Effector CD4-positive, alpha-beta T cell (primary cell): ENCODE data around the gene MBD3L2B. TPM values are rescaled to one million over a fixed set of nuclear protein-coding genes. Genes with fewer than 3 reads are reported as not detected.
"Not testable (repeated sequence)": the region's sequence is repeated elsewhere in the genome, so short reads cannot be mapped to it uniquely, and the experiment has no call there.

Experiments used
- DNase-seq: peaks from one replicate; pipeline ENCODE4 v3.0.0-alpha.2; 2020
- total RNA-seq: gene quantifications from one replicate; lab custom pipeline; 2026; lab: John Stamatoyannopoulos, UW

Gene MBD3L2B
- not detected for total RNA-seq

- not testable (repeated sequence) for DNase-seq
These were observed at the start of gene MBD3L2B for GRCh38 chr19:7021331-7021730. Gene MBD3L2B, minus strand, starts transcription at chr19:7021431. Its CDS starts 34 bp downstream, at chr19:7021397.

DNA sequence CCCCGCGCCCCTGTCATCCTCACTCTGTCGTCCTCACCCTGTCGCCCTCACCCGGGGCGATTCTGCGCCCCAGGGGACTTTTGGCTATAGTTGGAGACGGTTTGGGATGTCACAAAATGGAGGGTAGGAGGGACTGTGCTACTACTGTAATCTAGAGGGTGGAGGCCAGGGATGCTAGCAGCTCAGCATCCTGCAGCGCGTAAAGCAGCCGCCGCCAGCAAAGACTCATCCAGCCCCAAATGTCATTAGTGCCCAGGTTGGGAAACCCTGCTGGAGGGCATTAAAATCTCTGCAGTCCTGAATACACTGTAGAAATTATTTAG lies 48.6 kb upstream of the MBD3L2B start:
- DNase-seq: no peak

GRCh38 chr19:7069042-7069903 lies 48.0 kb upstream of the MBD3L2B start, which contains the start of gene ZNF557:
Gene ZNF557, plus strand, starts transcription at chr19:7069703. Its CDS starts 5,372 bp downstream, at chr19:7075075.
- DNase-seq: peak; percentile 98

GRCh38 chr19:7068599-7068998 lies 47.4 kb upstream of the MBD3L2B start:
- DNase-seq: no peak

DNA sequence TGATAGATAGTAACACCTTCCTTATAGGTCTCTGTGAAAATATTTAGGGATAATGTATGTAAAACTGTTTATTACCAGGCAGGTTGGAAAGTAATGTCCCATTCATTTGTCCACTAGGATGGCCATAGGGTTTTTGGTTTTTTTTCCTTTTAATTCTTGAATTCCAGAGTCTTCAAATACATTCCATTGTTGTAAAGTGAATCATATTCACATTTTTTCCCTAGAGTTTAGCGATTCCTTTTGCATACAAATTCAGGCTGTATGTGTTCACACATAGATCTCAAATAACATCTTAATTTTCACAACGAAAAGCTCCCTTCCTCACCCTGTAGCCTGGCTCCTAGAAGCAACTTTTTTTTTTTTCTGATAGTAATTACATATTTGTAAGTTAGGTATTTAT lies 46.5 kb upstream of the MBD3L2B start:
- no peak for DNase-seq

GRCh38 chr19:7067122-7067521 lies 45.9 kb upstream of the MBD3L2B start:
- DNase-seq: not testable (repeated sequence)

DNA sequence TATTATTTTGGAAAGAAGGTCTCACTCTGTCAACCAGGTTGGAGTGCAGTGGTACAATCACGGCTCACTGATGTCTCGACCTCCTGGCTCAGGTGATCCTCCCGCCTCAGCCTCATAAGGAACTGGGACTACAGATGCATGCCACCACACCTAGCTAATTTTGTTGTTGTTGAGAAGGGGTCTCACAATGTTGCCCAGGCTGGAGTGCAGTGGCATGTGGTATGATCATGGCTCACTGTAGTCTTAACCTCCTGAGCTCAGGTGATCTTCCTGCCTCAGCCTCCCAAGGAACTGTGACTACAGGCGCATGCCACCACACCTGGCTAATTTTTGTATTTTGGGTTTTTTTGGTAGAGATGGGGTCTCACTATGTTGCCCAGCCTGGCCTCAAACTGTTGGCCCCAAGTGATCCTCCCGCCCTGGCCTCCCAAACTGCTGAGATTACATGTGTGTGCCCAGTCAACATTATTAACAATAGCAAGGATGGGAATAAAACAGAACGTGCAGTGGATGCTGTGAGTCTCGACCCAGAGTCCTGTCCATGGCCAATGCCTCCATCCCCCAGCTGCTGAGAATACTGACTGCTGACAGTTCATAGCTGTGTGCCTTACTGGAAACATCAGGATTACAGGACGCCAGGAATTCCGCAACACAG lies 42.7 kb upstream of the MBD3L2B start:
- DNase-seq: no peak

- no peak for DNase-seq
These were observed 42.1 kb upstream of the MBD3L2B start for GRCh38 chr19:7063339-7063738.

- DNase-seq: not testable (repeated sequence)
These were observed 38.7 kb upstream of the MBD3L2B start for GRCh38 chr19:7059977-7060376.

GRCh38 chr19:7058576-7058975 lies 37.3 kb upstream of the MBD3L2B start, which contains the start of gene MBD3L3:
Gene MBD3L3, minus strand, starts transcription at chr19:7058676. Its CDS starts 71 bp downstream, at chr19:7058605.
- DNase-seq: not testable (repeated sequence)

GRCh38 chr19:7056371-7056770 lies 35.1 kb upstream of the MBD3L2B start:
- DNase-seq: not testable (repeated sequence)

GRCh38 chr19:7055679-7056078 lies 34.4 kb upstream of the MBD3L2B start:
- not testable (repeated sequence) for DNase-seq

DNA sequence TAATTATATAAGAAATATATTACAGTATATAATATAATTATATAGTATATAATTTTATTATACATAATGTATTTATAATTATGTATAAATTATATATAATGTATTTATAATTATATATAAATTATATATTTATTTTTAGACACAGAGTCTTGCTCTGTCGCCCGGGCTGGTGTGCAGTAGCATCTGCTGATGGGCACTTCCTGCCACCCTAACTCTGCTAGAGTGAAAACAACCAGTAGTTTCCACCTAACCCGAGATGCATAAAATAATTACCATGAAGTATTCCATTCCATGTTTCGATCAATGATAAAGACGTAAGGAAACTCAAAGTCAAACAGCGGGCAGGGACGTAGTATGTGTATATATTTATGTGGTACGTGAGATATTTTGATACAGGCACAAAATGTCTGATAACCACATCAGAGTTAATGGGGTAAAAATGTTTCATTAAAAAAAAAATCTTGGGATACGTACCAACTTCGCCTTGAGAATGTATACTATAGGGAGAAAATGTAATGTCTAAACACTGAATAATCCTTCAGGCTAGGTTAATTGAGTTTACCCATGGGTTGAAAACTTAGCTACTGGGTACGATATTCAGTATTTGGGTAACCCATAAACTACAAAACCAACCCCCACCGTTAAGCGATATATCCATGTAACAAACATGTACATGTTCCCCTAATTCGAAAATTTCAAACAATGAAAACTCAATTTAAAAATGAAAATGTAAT lies 33.6 kb upstream of the MBD3L2B start:
- DNase-seq: not testable (repeated sequence)

- DNase-seq: not testable (repeated sequence)
These were observed 31.7 kb upstream of the MBD3L2B start for GRCh38 chr19:7052896-7053295.

GRCh38 chr19:7051421-7051820 lies 30.2 kb upstream of the MBD3L2B start:
- DNase-seq: not testable (repeated sequence)

DNA sequence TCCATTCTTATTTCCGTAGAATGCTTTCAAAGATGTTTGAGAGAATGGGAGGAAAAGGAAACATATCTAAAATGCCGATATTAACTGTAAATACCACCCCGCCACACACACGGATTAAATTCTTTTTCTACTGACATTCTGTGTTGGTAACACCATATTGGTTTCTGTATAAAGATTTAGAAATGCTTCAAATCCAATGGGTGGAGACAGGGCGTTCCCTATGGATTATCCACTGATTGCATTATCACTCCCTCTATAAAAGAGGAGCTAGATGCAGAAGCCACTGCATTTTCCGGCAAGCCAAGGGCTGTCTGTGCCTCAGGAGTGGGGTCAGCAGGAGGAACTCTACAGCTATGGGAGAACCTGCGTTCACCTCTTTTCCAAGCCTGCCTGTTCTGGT lies 27.8 kb upstream of the MBD3L2B start, which contains the start of gene MBD3L2:
Gene MBD3L2 (plus strand): TSS at position 301 of the 400 bp plus-strand sequence. CDS start 53 bp downstream, at position 354.
- not testable (repeated sequence) for DNase-seq

- not testable (repeated sequence) for DNase-seq
These were observed 20.3 kb upstream of the MBD3L2B start for GRCh38 chr19:7041563-7041962.

DNA sequence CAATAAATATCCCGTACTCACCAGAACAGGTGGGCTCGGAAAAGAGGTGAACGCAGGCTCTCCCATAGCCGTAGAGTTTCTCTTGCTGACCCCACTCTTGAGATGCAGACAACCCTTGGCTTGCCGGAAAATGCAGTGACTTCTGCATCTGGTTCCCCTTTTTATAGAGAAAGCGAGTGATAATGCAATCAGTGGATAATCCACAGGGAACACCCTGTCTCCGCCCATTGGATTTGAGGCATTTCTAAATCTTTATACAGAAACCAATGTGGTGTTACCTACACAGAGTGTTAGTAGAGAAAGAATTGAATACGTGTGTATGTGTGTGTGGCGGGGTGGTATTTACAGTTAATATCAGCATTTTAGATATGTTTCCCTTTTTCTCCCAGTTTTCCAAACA lies 18.8 kb upstream of the MBD3L2B start, which contains the start of gene MBD3L4:
Gene MBD3L4 (minus strand): TSS at position 101 of the 400 bp plus-strand sequence. CDS start 35 bp downstream, at position 66.
- DNase-seq: not testable (repeated sequence)

DNA sequence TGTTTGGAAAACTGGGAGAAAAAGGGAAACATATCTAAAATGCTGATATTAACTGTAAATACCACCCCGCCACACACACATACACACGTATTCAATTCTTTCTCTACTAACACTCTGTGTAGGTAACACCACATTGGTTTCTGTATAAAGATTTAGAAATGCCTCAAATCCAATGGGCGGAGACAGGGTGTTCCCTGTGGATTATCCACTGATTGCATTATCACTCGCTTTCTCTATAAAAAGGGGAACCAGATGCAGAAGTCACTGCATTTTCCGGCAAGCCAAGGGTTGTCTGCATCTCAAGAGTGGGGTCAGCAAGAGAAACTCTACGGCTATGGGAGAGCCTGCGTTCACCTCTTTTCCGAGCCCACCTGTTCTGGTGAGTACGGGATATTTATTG lies 9.0 kb upstream of the MBD3L2B start, which contains the start of gene MBD3L5:
Gene MBD3L5 (plus strand): TSS at position 301 of the 400 bp plus-strand sequence. CDS start 34 bp downstream, at position 335.
- not testable (repeated sequence) for DNase-seq

- not testable (repeated sequence) for DNase-seq
These were observed 7.6 kb upstream of the MBD3L2B start for GRCh38 chr19:7028790-7029189.

DNA sequence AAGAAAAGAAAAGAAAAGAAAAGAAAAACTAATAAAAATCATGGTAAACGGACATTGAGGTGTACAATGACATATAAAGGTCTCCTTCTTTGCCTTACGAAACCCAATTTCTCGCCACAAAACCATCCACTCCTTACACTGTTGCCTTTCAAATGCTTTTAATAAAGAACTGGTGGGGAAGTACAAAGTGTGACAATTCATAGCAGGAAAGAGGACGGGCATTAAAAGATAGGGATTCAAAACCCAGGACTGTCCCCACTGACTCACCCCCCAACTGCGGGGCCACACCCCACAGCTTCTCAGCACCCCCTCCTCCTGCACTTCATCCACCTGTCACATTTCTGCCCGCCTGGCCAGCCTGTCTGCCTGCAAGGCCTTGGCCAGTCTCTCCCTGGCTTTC lies 2.4 kb downstream of the MBD3L2B start:
- DNase-seq: no peak

DNA sequence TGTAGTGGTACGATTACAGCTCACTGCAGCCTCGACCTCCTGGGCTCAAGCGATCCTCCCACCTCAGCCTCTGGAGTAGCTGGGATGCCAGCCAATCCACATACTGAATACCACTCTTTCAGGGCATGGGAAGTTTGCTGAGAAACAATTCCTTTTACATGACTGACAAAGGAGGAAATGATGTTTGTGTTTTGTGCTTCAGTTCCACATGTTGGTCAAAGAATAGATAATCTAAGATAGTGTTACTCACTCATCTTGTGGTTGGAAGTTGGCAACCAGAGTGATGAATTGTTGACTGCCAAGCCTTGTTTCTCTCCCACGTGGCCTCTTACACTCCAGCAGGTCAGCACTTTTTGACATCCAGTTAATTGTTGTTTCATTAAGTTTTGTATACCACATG lies 7.6 kb downstream of the MBD3L2B start:
- no peak for DNase-seq
